Measurements from ENCODE around the gene SPAG5. TPM values are rescaled to one million over a fixed set of nuclear protein-coding genes. Genes with fewer than 3 reads are reported as not detected.

Gene SPAG5
- total RNA-seq, 1 experiment from 2014 or later, result 38.1 TPM

GRCh38 chr17:28623696-28624095 lies 24.9 kb upstream of the SPAG5 start:
- peaks cover 86% of the 10 kb centered on the region for H3K36me3 Mint-ChIP-seq (ENCODE audit: insufficient read depth, unreplicated experiment)
- peaks cover 10% of the 10 kb centered on the region for H3K4me1 Mint-ChIP-seq (ENCODE audit: insufficient read depth, unreplicated experiment)
- TF ChIP-seq, protein P1, sequence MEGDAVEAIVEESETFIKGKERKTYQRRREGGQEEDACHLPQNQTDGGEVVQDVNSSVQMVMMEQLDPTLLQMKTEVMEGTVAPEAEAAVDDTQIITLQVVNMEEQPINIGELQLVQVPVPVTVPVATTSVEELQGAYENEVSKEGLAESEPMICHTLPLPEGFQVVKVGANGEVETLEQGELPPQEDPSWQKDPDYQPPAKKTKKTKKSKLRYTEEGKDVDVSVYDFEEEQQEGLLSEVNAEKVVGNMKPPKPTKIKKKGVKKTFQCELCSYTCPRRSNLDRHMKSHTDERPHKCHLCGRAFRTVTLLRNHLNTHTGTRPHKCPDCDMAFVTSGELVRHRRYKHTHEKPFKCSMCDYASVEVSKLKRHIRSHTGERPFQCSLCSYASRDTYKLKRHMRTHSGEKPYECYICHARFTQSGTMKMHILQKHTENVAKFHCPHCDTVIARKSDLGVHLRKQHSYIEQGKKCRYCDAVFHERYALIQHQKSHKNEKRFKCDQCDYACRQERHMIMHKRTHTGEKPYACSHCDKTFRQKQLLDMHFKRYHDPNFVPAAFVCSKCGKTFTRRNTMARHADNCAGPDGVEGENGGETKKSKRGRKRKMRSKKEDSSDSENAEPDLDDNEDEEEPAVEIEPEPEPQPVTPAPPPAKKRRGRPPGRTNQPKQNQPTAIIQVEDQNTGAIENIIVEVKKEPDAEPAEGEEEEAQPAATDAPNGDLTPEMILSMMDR (IDR thresholded peaks at IDR 0.05; ENCODE audit: unreplicated experiment), result no peak
- intact Hi-C loops (cut with micrococcal nuclease), result no loop called here
- no peaks in the 10 kb centered on the region for H3K9me3 Mint-ChIP-seq (ENCODE audit: unreplicated experiment)
- no peak for DNase-seq (ENCODE audit: unreplicated experiment)
- ChIA-PET CTCF (interaction anchor here (0.9 to 1.6 kb wide), 3 partner anchors 11 to 23 kb away, joined by 3 to 5 read pairs (median 5); no protein-coding TSS in a partner anchor), POLR2A (interaction anchor here (1.3 to 2.0 kb wide), 2 partner anchors 12 to 25 kb away, joined by 3 to 5 read pairs; partner anchors contain the start of gene SPAG5)
- no peaks in the 10 kb centered on the region for H3K27me3 Mint-ChIP-seq (ENCODE audit: insufficient read depth, unreplicated experiment)
- BruUV-seq (replicated peaks), result no TSS peak
- no peak overlapping the region for H3K27ac Mint-ChIP-seq (ENCODE audit: low read depth, unreplicated experiment)
- no peak overlapping the region for H3K4me3 Mint-ChIP-seq (ENCODE audit: unreplicated experiment)

DNA sequence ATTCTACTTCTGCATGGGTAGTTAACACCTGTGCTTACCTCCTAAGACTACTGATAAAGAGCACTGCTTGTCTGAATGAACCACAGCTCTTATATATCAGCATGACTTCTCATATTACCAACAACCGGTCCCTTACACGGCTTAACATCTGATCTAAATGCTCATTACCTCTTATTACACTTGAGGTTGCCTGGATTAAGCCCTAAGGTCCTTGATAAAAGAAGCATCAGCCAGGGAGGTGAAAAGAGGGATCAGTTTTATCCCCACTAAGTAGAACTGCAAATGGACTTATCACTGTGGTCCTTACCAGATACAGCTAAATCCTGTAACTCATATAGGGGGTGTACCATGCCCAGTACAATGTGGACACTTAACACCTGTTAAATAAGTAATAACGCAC lies 23.4 kb upstream of the SPAG5 start:
- no peak for DNase-seq (ENCODE audit: unreplicated experiment)
- Mint-ChIP-seq H3K9me3 (ENCODE audit: unreplicated experiment) (no peaks in the 10 kb centered on the region), H3K27ac (ENCODE audit: low read depth, unreplicated experiment) (no peak overlapping the region), H3K27me3 (ENCODE audit: insufficient read depth, unreplicated experiment) (no peaks in the 10 kb centered on the region), H3K36me3 (ENCODE audit: insufficient read depth, unreplicated experiment) (peaks cover 81% of the 10 kb centered on the region), H3K4me3 (ENCODE audit: unreplicated experiment) (no peak overlapping the region), H3K4me1 (ENCODE audit: insufficient read depth, unreplicated experiment) (peaks cover 10% of the 10 kb centered on the region)
- BruUV-seq (replicated peaks), result no TSS peak
- intact Hi-C loops (cut with micrococcal nuclease), result no loop called here
- POLR2A ChIA-PET, result interaction anchor here (0.7 to 2.0 kb wide), 3 partner anchors 21 to 275 kb away, joined by 3 to 5 read pairs (median 3); partner anchors contain the start of gene SPAG5
- CTCF ChIA-PET, result interaction anchor here (0.5 to 1.2 kb wide), 4 partner anchors 9 to 49 kb away, joined by 3 to 5 read pairs (median 4); no protein-coding TSS in a partner anchor
- TF ChIP-seq, protein P1 (IDR thresholded peaks at IDR 0.05; ENCODE audit: unreplicated experiment), result no peak

GRCh38 chr17:28620010-28620409 lies 21.2 kb upstream of the SPAG5 start:
- CTCF ChIA-PET, result interaction anchor here (0.9 to 1.1 kb wide), 3 partner anchors 9 to 24 kb away, joined by 3 read pairs; no protein-coding TSS in a partner anchor

DNA sequence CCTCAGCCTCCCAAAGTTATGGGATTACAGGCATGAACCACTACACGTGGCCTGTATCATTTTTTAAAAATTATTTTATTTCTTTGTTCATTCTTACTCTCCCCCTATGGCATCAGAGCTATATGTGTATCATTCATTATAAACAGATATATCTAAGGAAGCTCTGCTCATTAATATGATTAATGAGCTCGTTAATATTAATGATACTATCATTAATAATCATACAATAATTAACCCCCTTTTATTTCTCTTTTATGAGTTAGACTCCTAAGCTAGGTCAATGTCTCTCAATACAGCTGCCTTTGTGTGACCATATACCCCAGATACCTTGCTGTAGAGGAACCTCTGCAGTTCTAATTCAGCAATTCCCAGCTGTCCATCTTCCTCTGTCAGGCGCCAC lies 19.6 kb upstream of the SPAG5 start:
- intact Hi-C loops (cut with micrococcal nuclease), result no loop called here
- Mint-ChIP-seq H3K27me3 (ENCODE audit: insufficient read depth, unreplicated experiment) (no peaks in the 10 kb centered on the region), H3K4me1 (ENCODE audit: insufficient read depth, unreplicated experiment) (no peaks in the 10 kb centered on the region), H3K36me3 (ENCODE audit: insufficient read depth, unreplicated experiment) (peaks cover 87% of the 10 kb centered on the region), H3K4me3 (ENCODE audit: unreplicated experiment) (no peak overlapping the region), H3K9me3 (ENCODE audit: unreplicated experiment) (no peaks in the 10 kb centered on the region), H3K27ac (ENCODE audit: low read depth, unreplicated experiment) (no peak overlapping the region)
- CTCF ChIA-PET, result interaction anchor here (0.6 to 1.5 kb wide), 3 partner anchors 10 to 32 kb away, joined by 3 to 4 read pairs (median 4); partner anchors contain the start of gene BLTP2
- BruUV-seq (replicated peaks), result no TSS peak
- TF ChIP-seq, protein P1 (IDR thresholded peaks at IDR 0.05; ENCODE audit: unreplicated experiment), result no peak
- POLR2A ChIA-PET, result interaction anchor here (0.6 to 2.7 kb wide), 9 partner anchors 9 to 37 kb away, joined by 3 to 12 read pairs (median 4); partner anchors contain the start of gene BLTP2
- no peak for DNase-seq (ENCODE audit: unreplicated experiment)

More at GRCh38 chr17:28620010-28620409, 21.2 kb upstream of the SPAG5 start:
- POLR2A ChIA-PET, result interaction anchor here (0.9 to 2.3 kb wide), 5 partner anchors 9 to 48 kb away, joined by 3 to 11 read pairs (median 4); no protein-coding TSS in a partner anchor
- H3K9me3 Mint-ChIP-seq (ENCODE audit: unreplicated experiment), result no peaks in the 10 kb centered on the region
- intact Hi-C loops (cut with micrococcal nuclease), result no loop called here
- TF ChIP-seq, protein P1 (IDR thresholded peaks at IDR 0.05; ENCODE audit: unreplicated experiment), result no peak
- no peak for DNase-seq (ENCODE audit: unreplicated experiment)
- BruUV-seq (replicated peaks), result no TSS peak
- H3K4me1 Mint-ChIP-seq (ENCODE audit: insufficient read depth, unreplicated experiment), result no peaks in the 10 kb centered on the region
- peaks cover 83% of the 10 kb centered on the region for H3K36me3 Mint-ChIP-seq (ENCODE audit: insufficient read depth, unreplicated experiment)
- no peak overlapping the region for H3K4me3 Mint-ChIP-seq (ENCODE audit: unreplicated experiment)
- H3K27ac Mint-ChIP-seq (ENCODE audit: low read depth, unreplicated experiment), result no peak overlapping the region
- no peaks in the 10 kb centered on the region for H3K27me3 Mint-ChIP-seq (ENCODE audit: insufficient read depth, unreplicated experiment)

All from MCF 10A (cell line).